GM19463 (cell line): ENCODE data around the gene TBCK.

Experiments
- ATAC-seq: cut with Tn5 transposase; IDR thresholded peaks from one replicate; pipeline ENCODE4 v1.9.1; 2021; ENCODE audit warnings: mild to moderate bottlenecking, moderate library complexity; ENCODE audit not compliant: unreplicated experiment

Gene TBCK

DNA sequence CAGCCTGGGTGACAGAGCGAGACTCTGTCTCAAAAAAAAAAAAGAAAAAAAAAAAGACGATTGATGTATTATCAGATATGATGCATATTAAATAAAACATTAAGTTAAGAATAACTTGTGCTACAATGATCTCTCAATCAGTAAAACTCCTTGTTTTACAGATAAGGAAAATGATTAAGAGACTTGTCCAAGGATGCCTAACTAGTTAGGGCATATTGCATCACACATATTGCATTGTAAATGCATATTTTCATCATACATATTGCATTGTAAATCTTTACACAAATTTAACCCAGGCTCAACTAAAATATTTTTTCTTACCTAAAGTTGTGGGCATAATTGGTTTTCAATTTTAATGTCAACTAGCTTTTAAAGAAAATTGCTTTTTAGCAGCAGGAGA, 26.3 kb downstream of the TBCK start:
- ATAC-seq = no peak

DNA sequence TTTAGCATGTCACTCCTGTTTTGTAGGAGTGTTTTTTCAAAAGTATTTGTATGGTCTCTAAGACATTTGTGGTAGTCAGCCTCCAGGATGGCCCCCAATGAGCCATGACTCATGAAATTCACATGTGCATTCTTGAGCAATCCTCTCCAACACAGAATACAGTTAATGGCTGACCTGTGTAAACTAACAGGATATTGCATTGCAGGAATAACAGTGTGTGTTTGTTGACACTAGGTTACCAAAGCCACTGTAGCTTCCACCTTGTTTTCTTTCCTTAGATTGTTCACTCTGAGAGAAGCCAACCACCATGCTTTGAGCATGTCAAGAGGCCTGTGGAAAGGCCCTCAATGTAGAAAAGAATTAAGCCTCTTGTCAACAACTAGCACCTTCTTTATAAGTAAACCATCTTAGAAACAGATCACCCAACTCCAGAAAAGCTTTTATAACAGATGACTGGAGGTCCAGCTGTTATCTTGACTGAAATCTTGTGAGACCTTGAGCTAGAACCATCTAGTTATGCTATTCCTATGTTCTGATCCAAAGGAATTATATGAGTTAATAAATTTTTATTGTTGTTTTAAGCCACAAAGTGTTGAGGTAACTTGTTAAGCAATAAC, 28.5 kb downstream of the TBCK start:
- ATAC-seq = no peak

DNA sequence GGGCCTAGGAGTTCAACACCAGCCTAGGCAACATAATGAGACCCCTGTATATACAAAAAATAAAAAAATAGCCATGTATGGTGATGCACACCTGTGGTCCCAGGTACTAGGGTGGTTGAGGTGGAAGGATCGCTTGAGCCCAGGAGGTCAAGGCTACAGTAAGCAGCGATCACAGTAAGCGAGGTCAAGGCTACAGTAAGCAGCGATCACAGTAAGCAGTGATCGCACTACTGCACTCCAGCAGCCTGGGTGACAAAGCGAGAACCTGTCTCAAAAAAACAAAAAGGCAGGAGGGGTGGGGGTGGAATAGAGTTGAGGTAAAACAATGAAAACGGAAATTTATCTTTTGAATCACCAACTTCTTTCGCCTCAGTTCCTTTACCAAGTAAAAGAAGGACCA, 29.4 kb downstream of the TBCK start:
- ATAC-seq = no peak

DNA sequence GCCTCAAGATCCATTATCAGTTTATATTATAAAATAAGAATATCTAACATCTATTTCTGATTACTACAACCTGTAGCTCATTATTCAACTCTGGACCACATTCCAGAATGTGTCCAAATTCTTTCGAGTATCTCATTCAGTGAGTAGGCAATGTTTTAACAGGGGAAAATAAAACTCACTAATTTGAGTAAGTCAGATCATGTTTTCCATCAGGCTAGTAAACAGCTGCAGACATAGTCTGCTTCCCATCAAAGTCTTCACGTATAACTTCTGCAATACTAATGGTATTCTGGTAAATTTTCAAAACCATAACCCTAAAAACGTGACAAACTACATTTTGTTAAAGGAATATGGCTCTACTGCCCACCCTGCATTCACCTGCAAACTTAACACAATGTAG, 31.8 kb downstream of the TBCK start:
- ATAC-seq = no peak

DNA sequence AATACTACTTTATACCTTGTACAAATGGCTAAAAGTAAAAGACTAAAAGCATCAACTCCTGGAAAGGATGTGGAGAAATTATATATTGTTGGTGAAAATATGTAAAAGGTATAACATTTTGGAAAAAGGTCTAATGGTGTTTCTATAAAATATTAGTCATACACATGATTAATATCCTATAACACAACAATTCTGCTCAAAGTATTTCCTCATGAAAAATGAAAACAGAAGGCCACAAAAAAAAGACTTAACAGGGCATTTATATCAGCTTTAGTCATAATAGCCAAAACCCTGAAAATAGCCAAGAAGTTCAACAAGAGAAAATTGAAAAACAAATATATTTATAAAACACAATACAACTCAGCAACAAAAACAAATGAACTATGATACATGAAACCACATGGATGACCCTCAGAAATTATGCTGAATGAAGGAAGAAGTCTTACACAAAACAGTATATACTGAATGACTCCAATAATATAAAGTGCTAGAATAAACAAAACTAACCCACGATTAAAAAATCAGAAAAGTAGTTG, 38.8 kb downstream of the TBCK start:
- no peak for ATAC-seq

DNA sequence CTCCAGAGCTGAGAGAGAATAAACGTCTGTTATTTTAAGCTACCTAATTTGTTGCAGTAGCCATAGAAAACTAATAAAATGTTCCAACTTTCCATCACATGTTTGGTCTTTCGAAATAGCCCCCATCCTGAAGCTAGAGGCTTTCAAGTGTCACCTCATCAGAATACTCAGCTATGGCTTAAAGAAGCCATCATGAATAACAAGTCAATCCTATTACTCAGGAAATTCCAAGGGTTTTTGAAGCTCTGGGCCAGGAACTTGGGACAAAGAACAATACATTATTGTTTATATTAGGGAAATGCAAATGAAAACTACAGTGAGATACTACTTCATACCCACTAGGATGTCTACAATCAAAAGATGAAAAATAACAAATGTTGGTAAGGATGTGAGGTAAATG, 42.2 kb downstream of the TBCK start:
- no peak for ATAC-seq

DNA sequence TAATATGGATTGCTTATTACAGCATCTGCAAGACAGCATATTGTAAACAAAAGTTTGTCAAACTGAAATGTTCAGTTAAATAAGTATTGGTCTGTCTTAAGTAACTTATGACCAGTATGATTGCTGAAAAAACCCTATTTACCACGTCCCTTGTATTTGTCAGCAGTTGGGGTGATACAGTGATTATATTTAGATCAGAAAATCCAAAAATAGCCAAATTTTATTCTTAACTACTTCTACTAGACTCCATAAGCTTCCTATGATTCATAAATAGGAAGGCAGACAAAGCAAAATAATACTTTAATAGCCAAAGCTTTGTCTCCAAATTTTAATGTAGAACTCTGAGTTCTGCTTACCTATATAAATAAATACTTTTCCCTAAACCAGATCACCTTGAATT, 45.3 kb downstream of the TBCK start:
- ATAC-seq = no peak

DNA sequence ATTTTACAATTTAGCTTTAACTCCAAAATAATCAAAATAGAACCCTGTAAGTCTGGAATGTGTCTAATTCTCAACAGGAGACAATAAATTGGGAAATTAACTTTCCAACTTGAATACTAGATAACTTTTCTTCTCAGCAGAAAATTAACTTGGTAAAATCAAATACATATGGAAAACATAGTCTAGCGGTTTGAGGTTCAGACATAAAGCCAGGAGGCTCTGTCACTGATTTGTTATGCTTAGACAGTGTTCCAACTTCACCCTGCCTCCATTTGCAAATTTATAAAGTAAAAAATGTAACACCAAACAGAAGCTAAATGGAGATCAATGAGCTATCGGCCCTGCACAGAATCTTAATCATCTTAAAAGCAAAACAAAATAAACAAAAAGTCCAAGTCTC, 46.3 kb downstream of the TBCK start:
- ATAC-seq = no peak

DNA sequence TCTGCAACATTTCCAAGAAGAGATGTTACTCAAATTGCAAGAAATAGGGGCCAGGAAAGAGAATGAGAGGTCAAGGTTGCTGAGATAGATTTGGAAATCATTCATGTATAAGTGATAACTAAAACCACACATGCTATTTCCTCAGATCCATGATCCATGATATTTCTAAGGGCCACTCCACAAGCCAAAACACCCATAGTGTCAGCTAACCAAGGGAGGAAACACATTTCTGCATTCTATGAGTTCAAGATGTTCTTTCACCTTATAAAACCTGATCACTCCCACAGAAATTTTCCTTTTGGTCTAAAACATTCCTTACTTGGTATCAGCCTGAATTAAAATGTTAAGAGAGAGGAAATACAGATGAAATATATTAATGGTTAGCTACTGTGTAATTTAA, 47.2 kb downstream of the TBCK start:
- ATAC-seq = no peak

DNA sequence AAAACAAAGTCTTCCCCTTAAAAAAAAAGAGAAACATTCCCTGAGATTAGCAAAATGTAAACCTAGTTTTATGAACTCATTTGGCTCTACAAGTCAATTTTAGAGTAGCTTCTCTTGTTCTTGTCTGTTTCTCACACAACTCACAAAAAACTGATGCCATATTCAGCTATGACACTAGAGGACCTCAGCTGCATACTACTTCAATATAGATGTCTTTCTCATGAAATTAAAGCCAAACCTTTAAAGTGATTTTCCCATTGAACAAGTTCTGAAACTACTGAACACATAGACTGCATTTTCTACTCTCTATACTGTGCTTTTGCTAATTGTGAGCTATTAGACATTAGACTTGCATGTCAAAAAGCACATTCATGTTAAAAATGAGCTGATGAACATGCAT, 49.8 kb downstream of the TBCK start:
- ATAC-seq = no peak

DNA sequence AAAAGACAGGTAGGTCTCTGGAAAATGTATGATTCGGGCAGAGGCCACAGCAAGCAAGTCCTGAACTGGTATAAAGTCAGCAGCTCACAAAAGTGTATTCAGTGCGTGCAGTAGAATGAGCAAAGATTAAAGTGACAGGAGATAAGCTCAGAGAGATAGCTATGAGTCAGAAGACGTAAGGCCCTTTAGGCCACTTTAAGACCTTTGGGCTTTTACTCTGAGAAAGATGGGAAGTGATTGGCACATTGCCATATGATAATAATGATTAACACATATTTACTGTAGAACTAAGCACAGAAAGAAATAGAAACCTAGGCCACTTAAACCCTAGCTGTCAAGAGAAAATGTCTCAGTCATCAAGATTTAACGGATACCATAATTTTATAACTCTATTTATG, 51.7 kb downstream of the TBCK start:
- no peak for ATAC-seq

DNA sequence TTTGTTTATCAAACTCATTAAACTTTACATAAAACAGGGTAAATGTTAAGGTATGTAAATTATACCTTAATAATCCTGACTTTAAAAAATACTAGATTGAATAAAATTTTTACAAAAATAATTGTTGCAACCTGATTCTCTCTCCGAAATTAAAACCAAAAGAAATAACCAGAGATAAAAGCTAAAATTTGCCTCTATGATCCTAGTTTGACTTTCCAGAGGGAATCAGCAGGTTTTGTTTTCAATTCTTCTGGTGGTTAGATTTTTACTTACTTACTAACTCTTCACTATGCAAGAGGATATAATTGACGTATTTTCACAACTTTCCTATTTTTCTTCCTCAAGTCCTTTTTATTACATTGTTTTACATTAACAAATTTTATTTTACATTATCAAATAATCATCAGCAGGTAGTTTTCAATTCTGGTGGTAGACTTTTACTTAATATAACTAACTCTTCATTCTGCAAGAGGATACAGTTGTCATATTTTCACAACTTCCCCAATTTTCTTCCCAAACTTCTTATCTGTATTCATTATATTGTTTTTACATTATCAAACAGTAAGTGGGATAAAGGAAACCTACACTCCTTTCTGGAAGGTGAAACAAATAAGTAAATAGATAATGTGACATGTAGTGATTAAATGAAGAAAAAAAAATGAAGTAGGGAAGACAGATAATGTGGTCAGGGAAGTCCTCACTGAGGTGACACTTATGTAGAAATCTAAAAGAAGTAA, 52.2 kb downstream of the TBCK start:
- ATAC-seq = no peak

DNA sequence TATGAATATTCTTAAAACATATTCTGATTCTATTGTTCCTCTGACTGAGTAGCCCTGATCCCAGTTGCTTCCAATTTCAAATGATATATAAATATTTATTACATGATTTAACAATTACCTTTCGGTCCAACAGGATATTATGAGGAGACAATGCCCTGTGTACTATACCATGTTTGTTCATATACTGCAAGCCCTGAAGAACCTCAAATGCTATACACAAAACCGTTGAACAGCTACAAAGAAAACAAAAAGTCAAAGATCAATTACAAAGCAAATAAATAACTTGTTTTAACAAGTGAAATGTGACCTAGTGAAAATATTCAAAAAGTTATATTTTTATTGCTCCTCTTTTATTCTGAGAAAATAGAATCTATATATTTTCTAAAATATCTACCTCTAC, 54.0 kb downstream of the TBCK start:
- no peak for ATAC-seq

DNA sequence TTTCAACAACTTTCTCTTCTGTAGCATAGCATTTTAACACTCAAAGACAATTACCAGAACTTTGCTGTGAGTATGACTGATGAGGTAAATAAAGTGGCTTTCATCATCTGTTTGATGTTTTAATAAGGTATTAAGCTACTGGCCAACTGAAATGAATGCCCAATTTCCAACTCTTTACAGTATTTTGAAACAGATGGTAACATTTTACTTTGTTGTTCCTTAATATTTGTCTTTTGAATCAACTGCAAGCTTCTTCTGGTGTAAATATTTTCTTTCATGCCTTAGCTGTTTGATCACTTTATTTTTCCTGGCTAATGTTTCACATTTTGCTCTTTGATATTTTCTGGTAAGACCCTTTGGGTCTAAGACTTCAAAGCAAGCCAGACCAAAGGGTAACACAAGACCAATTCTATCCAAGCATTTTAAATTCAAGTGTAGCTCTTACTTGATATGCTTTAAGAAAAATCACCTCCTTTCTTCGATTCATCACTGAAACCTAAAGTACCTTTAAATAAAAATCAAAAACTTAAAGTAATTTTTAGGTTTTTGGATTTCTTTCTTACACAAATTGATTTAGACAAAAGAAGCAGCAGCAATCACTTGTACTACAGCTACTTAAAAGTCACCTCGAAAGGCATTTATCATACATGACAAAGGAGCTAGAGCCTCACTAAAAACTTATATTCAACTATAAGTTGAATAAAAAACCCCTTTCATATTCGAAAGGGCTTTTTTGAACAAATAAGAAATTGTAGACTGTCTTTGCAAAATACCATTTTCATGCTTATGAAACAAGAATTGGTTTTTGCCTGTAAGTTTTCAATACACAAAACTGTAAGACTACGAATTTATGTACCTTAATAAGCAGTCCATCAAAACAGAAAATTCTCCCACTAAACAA, 57.6 kb downstream of the TBCK start:
- no peak for ATAC-seq

DNA sequence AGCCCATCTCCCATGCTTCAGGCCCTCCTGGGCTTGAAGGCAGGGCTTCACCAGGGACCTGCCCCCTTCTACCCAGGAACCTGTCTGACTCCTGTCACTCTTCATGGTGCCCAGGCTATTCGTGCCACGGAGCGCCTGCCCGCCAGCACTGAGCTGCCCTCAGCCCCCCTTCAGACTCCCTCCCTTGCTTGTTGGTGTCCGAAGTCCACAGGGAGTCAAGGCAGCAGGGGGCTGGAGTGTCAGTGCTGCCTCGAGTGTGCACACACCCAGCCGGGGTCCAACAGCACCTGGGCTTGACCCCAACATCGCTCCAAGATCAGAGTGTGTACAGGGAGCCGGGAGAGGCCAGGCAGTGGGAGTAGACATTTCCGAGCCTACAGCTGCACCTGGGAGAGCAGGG, 59.8 kb downstream of the TBCK start:
- no peak for ATAC-seq

DNA sequence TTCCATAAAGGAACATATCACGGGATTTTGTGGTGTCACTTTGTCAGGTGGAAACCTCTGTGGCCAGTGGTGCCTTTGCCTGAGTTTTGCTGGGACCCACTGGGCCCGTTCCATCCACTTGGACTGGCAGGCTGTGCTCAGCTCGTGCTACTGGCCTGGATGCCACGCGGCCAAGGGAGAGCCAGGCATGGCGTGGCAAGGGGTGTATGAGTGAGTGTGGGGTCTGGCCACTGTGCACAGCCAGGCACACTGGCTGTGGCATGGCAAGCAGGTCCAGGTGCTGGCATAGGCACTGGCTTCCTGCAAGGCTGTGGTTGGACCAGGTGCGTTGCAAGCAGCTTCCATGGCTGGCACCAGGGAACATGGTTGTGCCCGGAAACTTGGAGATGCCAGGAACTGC, 60.8 kb downstream of the TBCK start:
- ATAC-seq = no peak

DNA sequence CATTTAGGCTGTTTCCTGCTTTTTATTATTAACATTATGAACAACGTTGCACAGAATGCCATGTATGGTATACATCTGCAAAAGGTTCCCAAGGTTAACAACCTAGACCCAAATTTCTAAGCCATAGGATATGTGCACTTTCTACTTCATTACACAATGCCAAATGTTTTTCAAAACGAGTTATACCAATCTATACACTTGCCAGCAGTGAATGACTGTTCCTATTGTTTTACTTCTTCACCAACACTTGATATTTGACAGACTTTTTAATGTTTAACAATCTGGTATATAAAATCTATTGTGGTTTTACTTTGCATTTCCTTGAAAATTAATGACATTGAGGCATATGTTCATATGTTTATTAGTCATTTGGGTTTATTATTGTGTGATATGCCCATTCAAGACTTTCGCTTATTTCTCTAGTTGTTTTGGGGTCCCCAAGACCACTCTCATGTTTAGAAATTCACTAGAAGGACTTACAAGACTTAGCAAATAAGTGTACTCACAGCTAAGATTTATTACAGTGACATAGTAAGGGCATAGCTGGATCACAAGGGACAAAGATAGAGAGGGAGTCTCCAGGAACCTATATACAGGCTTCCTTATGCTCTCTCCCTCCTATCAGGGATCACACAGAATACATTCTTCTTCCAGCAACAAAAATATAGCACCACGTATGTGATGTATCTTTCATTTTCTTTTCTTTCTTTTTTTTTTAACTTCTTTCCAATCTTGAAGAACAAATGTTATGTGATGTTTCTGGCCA, 62.5 kb downstream of the TBCK start:
- ATAC-seq = no peak

DNA sequence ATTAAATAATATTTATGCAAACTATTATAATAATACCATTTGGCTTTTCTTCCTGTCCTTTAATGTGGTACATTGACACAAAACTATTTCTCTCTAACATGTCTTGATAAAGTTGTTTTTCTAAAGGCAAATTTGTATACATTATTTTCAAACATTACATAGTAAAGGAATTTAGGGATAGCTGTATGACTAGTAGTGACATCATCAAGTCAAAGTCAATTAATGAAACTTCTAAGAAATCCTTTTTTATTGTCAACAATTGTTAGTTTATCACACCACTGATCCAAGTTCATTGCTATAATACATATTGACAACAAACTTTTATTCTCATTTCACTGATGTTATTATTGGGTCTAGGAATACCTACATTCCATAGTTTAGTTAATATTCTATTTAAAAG, 68.4 kb downstream of the TBCK start:
- no peak for ATAC-seq

DNA sequence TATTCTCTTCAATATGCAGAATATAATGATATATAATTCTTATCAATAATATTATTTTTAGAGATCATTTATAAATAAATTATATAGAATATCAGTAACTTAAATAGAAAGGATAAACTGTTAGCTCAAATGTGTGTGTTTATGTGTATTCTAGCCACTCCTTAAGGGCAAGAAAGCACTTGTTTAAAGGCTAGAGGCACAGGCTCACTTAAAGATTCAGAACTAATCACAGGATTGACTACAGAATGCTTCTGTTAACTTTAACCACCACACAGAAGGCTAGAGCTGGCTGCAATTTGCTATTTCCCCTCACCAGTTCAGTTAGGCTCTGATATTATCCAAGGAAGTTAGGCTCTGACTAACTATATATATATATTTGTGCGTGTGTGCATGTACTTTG, 69.6 kb downstream of the TBCK start:
- ATAC-seq = no peak

DNA sequence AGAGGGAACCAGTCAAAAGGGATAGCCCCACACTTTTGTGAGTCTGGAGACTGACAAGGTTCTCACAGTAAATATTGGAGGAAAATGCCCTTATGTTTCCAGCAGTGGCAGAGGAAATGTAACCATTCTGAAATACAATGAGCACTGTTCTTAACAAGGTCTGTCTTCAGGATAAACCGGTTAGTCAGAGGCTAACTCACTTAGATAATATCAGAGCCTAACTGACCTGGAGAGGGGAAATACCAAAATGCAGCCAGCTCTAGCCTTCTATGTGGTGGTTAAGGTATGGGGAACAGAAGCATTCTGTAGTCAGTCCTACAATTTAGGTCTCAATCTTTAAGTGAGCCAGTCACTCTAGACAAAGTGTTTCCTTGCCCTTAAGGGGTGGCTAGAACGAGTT, 70.8 kb downstream of the TBCK start:
- no peak for ATAC-seq

DNA sequence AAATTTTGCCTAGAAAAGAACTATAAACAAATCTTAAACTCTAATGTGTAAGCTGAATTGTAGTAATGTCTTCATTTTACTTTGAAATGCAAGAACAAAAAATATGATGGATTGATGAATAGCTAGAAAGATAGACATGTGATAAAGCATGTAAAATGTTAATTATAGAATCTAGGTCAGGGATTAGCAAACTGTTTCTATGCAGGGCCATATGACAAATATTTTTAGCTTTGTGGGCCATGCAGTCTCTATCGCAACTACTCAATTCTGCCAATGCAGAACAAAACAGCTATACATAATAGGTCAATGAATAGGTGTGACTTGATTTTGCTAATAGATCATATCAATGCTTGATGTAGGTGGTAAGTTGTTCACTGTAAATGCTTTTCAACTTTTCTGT, 75.3 kb downstream of the TBCK start:
- ATAC-seq = no peak
